HG03442 (cell line): ENCODE results near the gene GRWD1.

ENCODE experiments used
- ATAC-seq: cut with Tn5 transposase; IDR thresholded peaks from one replicate; pipeline ENCODE4 v1.9.1; 2021; ENCODE audit warnings: mild to moderate bottlenecking, moderate library complexity; ENCODE audit not compliant: unreplicated experiment

GRWD1 gene

DNA sequence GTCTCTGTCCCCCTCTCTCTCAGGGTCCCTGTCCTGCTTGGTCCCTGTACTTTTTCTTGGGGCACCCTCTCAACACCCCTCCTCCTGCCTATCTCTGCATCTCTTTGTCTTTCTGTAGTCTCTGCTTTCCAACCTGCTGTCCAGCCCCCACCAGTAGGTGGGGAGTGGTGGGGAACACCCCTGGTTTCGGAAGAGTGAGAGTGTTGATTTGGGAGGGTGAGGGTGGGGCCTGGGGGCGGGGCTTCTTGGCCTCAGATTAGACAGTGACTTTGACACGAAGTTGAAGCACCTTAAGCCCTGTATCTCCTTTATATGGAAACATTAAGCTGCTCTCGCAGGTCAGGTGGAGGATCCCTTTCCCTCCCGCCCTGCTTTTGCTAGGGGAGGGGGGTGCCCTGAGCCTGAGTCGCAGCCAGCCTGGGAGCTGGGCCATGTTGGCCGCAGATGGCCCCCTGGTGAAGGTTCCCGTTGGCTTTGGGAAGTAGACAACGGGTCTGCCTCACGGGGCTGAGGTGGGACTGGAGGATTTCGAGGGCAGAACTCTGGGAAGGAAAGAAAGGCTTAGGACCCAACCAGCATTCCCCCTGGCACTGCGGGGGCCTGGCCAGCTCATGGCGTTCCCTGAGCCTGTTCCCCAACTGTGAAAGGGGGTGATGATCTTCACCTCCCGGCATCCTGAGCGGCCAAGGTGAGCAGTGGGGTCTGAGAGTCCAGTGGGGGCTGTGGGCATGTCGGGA, 9.6 kb downstream of the GRWD1 start, which contains the start of gene KCNJ14:
KCNJ14 (plus strand) TSS at position 404 of the 737 bp plus-strand sequence. CDS start 6,151 bp downstream, outside the sequence.
- no peak for ATAC-seq

DNA sequence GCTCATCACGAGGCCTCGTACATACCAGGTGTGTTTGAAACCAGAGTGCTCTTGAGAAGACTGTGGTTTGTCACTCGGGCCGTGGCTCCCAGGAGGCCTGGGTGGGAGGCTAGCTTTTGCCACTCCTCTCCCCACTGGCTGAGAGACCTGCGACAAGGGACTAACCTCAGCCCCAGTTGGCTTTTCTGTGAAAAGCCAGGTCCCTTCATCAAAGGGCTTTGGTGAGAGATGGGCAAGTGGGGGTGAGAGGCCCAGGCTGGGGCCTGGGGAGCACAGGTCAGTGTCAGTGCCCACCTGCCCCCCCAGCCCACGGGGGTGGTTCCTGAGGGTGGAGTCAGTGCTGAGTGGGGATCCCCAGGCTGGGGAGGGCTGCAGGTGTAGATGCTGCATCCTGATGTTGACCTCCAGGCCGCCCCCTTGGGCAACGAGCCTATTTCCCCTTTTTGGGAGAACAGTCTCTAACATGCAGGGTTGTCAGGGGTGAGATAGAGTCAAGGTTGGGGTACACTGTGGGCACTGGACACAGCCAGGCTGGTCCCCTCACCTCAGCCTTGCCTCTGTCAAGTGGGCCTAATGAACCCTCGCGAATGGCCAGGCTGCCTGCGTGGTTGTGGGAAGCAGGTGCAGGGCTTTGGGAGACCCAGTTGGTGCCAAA, 10.3 kb downstream of the GRWD1 start:
- ATAC-seq = no peak

DNA sequence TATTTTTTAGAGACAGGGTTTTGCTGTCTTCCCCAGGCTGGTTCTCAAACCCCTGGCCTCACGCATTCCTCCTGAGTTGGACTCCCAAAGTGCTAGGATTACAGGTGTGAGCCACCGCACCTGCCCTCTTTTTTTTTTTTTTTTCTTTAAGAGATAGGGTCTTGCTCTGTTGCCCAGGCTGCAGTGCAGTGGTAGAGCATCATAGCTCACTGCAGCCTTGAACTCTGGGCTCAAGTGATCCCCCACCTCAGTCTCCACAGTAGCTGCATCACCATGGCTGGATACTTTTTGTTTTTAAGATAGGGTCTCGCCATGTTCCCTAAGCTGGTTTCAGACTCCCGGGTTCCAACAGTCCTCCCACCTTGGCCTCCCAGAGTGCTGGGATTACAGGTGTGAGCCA, 11.1 kb downstream of the GRWD1 start:
- no peak for ATAC-seq

DNA sequence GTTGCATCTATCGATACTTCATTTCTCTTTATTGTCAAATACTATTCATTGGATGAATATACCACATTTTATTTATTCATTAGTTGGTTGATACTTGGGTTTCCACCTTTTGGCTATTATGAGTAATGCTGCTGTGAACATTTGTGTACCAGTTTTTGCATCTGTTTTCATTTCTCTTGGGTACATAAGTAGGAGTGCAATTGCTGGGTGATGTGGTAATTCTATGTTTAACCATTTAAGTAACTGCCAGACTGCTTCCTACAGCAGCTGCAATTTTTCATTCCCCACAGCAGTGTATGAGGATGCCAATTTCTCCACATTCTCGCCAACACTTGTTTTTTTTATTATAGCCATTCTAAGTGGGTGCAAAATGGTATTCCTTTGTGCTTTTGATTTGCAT, 12.2 kb downstream of the GRWD1 start:
- no peak for ATAC-seq

DNA sequence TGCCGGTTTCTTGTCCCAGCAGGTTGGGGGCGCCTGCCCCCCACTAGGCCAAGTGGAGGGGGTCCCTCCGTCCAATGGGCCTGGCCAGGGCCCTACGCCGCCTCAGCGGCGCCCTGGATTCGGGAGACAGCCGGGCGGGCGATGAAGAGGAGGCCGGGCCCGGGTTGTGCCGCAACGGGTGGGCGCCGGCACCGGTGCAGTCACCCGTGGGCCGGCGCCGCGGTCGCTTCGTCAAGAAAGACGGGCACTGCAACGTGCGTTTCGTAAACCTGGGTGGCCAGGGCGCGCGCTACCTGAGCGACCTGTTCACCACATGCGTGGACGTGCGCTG, 15.8 kb downstream of the GRWD1 start:
- no peak for ATAC-seq

DNA sequence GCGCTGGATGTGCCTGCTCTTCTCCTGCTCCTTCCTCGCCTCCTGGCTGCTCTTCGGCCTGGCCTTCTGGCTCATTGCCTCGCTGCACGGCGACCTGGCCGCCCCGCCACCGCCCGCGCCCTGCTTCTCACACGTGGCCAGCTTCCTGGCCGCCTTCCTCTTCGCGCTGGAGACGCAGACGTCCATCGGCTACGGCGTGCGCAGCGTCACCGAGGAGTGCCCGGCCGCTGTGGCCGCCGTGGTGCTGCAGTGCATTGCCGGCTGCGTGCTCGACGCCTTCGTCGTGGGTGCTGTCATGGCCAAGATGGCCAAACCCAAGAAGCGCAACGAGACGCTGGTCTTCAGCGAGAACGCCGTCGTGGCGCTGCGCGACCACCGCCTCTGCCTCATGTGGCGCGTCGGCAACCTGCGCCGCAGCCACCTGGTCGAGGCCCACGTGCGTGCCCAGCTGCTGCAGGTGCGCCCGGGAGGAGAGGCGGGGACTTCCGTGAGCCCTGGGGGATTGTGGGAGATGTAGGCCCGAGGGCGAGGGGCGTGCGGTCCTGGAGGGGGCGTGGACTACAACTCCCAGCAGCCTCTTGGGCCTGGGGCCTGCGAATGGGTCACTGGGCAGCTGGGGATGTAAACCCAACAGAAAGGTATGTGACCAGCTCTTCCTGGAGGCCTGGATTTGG, 16.3 kb downstream of the GRWD1 start:
- ATAC-seq = no peak

DNA sequence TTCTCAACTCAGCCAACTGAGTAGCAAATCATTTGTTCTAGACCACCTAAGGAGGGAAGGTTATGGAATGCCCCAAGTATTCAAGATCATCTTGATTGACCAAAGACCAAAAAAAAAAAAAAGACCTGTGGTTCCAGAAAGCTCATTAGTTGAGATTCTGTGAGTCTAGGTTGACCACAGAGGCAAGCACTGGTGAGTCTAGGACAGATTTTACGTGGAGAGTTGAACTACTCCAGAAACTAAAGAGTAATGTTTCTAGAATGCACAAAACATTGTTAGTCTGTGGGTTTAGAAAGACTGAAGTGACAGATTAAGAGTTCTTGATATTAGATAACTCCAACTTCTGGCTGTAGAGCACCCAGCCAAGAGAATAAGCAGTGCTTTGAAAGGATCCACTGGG, 19.4 kb downstream of the GRWD1 start:
- ATAC-seq = no peak

DNA sequence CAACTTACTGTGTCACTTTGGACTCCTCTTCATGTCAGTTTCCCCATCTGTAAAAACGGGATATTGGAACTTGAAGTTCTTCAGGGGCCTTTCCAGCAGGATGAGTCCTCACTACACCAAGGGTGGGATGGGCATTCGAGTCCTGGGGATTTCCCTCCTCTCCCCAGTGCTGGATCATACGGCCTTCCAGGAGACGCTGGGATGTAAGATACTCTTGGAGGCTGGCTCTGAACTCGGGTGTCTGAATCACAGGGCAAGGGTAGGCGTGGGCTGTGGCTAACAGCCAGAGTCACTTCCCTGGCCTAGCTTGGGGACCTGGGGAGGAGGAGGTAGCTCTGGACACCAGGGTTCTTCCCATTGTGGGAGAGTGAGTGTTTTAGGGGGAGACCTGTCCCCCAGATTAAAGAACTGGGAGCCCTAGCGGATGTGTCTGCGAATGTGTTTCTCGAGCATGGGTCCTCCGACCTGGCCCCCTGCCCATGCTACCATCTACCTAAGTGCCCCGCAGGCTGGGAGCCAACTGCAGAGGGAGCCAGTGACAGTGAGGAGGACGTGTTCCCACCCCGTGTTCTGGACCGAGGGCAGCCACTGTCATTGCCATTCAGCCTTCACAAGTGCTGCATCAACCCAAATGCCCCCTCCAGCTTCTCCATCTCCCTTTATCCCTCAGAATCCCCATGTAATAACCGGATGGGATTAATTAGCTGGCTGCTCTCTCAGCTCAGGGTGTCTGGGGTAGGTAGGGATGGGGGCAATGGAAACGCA, 21.0 kb downstream of the GRWD1 start:
- ATAC-seq = no peak

DNA sequence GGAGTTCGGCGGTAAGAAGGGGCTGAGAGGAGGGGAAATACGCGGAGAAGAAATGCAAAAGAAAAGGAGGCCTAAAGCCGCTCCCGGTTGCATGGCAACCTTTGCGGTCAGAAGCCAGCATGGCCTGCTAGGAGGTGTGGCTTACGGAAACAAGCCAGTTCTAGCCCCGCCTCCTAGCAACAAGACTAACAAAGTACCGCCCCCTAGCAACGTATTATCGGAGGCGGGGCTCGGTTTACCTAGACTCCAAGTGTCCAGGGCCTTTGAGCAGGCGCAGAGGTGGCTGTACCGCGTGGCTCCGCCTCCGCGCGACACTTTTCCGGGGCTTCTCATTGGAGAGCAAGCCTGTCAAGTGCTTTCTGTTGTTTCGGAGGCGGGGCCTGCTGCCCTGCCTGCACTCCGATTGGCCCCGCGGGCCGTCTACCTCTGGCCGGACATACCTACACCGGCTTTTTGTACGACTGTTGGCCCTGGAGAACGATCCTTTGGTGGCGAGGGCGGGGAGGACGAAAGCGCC, 23.0 kb downstream of the GRWD1 start:
- ATAC-seq = peak; percentile 93

DNA sequence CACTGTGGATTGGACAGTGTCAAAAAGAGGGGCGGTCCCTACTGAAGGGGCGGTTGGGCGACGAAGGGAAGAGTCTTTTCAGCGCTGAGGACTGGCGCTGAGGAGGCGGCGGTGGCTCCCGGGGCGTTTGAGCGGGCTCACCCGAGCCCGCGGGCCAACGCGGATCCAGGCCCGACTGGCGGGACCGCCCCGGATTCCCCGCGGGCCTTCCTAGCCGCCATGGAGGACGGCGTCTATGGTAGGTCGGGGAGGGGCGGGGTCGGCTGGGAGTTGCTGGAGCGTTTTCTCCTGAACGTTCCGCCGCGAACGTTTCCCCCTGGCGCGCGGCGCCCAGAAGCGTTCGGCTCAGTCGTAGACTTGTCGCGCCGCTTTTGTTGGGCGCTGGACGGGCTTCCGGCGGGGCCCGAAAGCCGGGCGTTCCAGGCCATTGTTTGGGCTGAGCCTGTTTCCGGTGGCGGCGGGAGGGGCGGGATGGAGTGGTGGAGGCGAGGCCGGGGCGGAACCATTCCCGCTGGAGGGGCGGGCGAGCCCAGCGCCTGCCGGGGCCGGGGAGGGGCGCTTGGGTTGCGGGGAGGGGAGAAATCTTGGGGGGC, 23.6 kb downstream of the GRWD1 start, which contains the start of gene CYTH2:
CYTH2 (plus strand) TSS at position 81 of the 593 bp plus-strand sequence; CDS start at position 220, 139 bp downstream.
- ATAC-seq = peak; percentile 9

DNA sequence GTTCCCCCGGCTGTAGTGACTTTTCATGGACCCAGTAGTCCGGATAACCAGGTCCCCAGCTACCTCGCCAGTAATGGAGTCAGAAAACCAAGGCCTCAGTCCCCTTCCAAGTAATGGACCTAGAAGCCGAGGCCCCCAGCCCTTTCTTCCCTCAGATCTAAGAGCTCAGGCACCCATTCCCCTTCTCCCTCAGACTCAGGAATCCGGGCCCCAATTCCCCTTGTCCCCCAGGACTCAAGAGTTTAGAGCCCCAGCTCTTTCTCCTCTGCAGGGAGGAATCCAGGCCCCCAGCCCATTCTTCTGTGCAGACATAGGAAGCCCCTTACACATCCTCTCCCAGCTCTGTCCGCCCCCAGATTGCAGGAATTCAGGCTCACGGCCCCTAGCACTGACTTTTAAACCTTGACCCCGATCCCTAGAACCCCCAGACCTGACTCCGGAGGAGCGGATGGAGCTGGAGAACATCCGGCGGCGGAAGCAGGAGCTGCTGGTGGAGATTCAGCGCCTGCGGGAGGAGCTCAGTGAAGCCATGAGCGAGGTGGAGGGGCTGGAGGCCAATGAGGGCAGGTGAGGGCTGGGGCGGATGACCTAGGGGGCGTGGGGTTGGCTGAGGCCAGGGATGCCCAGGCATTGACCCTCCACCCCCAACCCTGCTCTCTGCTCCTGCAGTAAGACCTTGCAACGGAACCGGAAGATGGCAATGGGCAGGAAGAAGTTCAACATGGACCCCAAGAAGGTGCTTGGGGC, 24.3 kb downstream of the GRWD1 start:
- ATAC-seq = no peak

DNA sequence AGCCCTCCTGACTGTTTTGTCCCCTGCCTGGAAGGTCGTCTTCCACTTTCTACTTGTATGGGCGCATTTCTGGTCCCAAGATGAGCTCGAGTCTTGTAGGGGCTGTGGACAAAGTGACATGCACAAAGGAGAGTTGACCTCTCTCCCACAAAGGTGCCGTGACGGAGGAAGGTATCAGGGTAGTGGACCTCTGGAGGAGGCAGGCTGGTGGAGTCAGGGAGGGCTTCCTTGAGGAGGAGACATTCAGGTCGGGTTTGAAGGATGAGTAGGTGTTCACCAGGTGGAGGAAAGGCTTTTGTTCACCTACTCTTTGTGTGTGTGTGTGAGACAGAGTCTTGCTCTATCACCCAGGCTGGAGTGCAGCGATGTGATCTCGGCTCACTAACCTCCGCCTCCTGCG, 25.1 kb downstream of the GRWD1 start:
- no peak for ATAC-seq

DNA sequence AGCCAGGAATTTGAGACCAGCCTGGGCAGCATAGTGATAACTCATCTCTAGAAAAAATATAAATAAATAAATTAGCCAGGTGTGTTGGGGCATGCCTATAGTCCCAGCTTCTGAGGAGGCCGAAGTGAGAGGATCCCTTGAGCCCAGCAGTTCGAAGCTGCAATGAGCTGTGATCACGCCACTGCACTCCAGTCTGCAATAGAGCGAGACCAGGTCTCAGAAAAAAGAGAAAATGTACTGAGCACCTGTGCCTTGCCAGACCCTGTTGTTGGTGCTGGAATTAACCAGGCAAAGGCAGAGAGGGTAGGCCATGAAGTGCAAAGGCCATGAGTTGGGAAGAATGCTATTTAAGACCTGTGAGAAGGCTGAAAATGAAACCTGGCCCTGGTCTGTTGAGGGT, 26.1 kb downstream of the GRWD1 start:
- ATAC-seq = no peak

DNA sequence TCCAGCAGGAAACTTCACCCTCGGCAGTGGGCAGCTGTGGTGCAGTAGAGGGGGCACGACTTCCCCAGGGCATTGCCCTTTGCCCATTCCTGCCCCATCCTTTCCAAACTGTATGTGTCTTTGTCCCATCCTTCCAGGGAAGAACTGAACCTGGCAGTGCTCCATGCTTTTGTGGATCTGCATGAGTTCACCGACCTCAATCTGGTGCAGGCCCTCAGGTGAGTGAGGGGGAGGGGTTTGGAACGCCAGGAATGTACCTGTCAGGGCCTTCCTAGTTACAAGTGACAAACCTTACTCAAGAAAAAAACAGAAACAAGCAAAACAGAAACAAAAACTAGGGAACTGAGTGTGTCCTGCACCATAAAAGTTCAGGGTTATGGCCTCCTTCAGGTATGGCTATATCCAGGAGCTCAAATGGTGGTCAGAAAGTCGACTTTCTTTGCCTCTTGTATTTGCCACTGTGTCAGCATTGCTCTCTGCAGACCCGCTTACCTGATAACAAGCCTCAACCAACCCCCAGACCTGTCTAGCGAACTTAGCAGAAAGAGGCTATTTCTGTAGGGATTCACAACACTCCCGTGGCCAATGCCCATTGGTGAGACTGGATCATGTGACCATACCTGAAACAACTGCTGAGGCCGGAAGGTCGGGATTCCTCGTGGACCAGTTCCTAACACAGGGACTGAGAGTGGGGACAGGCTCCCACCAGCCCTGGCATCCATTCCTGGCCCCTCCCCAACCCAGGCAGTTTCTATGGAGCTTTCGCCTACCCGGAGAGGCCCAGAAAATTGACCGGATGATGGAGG, 27.6 kb downstream of the GRWD1 start:
- ATAC-seq = no peak

DNA sequence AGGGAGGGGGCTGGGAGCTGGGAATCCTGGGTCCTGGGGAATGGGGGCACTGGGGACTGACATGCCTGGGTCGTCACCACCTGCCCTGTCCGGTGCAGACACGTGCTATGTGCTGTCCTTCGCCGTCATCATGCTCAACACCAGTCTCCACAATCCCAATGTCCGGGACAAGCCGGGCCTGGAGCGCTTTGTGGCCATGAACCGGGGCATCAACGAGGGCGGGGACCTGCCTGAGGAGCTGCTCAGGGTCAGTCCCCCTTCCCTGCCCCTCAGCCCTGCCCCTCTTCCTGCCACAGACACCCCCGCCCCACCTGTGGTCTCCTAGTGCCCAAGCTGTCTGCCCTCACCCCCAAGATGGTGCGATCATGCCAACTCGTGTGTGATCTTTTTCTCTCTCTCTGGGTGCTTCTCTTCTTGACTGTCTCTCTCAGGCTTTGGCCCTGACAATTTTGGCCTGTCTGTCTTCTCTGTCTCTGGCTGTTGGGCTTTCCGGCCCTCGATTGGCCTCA, 28.4 kb downstream of the GRWD1 start:
- no peak for ATAC-seq

DNA sequence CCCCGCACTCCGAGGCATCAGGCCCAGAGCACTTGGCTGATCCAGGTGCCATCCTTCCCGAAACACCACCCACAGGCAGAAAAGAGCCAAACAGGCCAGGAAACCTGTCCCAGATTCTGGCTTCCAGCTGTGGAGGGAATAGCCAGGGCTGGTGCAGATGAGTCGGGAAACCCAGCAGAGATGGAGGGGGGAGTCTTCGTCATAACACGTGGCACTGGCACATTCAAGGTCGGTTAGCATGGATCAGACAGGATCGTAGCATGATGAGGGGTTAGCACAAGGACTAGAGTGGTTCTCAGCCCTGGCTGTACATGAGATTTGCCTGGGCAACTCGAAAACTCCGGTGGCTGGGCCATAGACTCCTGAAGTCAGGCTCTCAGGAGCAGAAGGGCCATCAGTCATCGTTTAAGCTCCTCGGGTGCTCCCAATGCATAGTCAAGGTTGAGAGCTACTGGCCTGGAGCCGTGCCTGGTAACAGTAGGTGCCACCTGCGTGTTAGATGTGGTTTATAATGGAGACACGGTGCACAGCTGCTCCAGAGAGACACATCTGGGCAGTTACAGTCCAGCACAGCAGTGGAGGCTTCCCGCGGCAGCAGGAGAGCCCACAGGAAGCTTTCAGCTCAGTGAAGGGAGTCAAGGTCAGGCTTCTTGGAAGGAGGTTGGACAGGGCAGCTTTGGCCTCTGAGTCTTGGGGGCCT, 29.7 kb downstream of the GRWD1 start:
- ATAC-seq = no peak

DNA sequence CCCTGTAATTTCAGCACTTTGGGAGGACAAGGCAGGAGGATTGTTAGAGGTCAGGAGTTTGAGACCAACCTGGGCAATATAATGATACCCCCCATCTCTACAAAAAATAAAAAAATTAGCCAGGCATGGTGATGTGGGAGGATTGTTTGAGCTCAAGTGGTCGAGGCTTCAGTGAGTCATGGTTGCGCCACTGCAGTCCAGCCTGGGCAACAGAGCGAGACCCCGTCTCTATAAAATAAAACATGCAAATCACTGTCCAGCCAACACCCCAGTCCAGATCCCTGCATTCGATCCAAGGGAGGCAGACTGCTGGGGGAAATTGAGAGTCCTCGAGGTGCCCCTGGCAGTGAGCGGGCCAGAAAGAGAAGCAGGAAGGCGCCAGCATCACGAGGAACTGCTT, 30.4 kb downstream of the GRWD1 start:
- ATAC-seq = no peak

DNA sequence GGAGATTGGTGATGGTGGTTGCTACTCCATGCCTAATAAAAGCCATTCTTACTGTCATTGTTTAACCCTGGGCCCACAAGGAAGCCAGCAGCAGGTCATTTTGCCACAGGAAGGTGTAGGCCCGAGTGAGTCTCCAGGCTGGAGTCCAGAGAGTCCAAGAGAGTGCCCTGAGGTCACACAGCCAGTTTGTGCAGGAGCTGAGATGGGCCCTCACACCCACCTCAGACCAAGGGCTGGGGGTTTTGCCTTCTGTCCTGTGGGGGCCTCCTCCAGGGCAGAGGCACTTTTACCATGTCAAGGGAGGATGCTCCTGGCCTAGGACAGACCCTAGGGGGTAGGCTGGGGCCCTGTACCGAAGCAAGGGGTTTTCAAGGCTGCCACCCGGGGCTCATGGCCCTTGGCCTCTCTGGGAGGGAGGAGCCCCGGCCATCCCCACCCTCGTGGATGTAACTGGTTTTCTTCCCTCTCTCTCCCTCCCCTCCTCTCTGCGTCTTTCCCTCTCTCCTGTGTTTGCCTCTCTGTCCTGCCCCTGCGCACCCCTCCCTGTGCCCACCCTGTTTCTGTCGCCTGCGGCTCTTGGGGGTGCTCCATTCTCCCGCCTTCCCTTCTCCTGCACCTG, 31.4 kb downstream of the GRWD1 start:
- ATAC-seq = no peak
